GM18858 (cell line): Measurements from ENCODE around the gene TTC28.

Source experiments
- ATAC-seq: cut with Tn5 transposase; IDR thresholded peaks from one replicate; pipeline ENCODE4 v1.9.1; 2021; ENCODE audit not compliant: unreplicated experiment

Gene TTC28

GRCh38 chr22:28013611-28014010 is 666.0 kb downstream of the TTC28 start:
- ATAC-seq, result no peak

GRCh38 chr22:28012832-28013460 is 666.7 kb downstream of the TTC28 start:
- ATAC-seq, result no peak

GRCh38 chr22:28009272-28009827 is 670.3 kb downstream of the TTC28 start:
- no peak for ATAC-seq

DNA sequence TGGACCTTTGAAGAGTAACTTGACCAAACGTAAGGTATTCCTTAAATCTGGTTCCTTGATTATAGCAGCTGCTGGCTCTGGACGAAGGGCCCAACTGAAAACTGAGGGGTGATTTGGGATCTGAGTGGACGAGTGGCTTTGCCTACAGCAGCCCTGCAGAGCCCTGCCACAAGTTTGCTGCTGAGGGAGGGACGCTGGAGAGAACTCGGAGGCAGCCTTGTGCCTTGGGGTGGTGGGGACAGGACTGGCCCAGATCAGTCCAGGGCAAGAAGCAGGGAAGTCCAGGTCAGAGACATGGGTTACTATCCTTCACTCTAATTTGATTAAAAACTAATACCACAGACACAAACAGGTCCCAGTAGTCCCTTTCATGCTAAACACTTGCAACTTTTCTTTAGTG is 671.0 kb downstream of the TTC28 start:
- ATAC-seq, result no peak

DNA sequence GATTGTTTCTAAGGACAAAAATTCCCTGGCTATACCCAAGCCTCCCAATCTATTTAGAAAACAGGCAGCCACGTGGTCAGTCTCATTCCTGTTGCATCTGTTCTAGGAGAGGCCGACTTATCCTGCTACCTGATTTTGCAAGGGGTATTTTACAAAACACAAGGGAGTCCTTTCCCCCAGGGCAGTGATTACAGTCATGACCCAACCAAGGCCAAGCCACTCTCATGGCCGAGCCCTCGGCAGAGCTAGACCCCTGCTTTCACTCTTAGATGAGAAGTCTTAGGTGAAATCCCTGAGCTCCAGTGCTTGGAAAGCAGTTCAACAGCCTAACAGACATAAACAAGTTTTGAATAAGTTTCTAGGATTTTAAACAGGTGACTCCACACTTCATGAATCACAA is 671.6 kb downstream of the TTC28 start:
- no peak for ATAC-seq

DNA sequence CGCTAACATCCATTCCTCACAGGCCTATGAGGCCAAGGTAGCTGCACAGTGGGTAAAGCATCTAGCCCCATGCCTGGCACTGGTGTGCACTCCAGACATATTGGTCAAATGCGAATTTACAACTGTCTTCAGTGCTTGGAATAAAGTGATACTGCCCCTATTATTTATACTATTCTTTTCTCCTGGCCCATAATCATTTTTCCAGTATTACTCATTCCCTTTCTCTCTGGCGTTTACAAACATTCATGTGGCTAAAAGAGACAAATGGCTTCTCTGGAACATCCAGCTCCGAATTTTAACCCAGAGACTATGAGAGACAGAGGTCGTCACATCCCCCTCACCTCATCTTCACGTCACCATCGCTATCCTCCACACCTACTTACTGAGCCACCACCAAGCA is 673.4 kb downstream of the TTC28 start:
- no peak for ATAC-seq

DNA sequence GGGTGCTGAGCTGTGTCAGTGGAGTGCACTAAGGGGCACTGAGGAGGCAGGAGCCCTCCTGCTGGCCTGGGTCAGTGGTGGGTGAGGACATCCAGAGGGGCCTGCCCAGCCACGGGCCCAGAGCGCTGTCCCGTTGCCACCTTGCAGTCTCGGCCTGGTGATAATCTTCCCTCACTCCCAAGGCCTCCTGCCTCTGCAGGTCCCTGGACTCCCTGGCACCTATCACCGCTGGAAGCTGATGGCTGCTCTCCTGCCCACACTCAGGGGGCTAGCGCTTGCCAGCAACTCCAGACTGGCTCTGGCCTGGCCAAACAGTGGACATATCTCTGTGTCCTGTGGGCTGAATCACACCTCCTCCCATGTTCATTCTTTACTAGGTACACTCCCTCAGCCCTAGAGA is 674.1 kb downstream of the TTC28 start:
- no peak for ATAC-seq

DNA sequence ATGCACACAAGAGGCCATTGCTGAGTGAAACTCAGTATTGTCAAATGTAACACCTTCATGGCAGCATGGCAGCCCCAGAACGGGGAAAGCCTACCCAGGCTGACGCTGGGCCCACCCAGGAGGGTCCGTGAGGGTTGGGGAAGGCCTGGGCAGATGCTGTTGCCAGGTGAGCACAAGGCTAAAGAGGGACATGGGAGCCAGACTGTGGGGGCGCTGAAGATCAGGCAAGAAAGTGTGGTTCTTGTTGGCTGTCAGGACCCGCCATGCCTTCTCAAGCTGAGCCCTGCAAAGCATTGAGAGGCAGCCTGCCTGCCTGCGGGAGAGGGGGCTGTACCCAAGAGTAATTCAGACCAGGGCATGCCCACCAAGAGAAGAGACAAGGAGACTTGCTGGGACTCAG is 675.6 kb downstream of the TTC28 start:
- no peak for ATAC-seq

- ATAC-seq, result no peak
Measured at GRCh38 chr22:28002863-28003565, 676.6 kb downstream of the TTC28 start.

- ATAC-seq, result no peak
Measured at GRCh38 chr22:28002181-28002700, 677.4 kb downstream of the TTC28 start.

GRCh38 chr22:28001171-28001835 is 678.3 kb downstream of the TTC28 start:
- no peak for ATAC-seq

DNA sequence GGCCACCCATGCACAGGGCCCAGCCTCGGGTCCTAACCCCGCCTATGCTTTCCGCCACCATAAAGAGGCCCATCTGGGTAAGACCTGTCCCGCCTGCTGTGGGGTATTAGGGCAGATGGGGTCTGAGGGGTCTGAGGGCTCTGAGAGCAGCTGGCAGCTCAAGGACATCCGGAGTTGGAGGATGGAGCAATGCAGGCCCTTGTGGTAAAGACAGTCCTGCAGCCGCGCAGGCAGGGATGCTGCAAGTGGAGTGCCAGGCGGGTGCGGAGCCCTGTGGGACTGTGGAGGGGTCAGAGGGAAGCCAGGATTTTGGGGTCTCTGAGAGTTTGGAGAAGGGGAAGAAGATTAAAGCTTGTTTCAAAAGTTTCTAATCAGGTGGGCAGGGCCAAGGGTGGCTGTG is 679.3 kb downstream of the TTC28 start:
- no peak for ATAC-seq

DNA sequence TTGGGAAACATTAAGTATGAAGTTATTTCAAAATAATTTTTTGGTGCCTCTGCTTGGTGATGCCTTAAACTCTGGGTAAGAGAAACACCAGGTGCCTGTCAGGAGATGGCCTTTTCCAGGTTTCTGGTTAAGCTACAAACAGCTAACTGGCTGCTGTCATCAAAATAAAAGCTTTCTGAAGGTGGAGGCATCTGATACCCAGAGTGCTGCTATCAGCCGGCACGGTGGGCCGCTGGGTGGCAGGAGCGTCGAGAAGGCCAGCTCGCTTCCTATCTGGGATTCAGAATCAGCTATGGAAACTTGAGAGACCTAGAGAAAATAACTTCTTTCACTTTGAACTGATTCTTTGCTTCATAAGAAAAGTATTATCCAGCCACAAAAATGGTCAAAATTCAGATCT is 679.8 kb downstream of the TTC28 start:
- no peak for ATAC-seq

- ATAC-seq, result no peak
Measured at GRCh38 chr22:27998511-27999410, 680.9 kb downstream of the TTC28 start.

DNA sequence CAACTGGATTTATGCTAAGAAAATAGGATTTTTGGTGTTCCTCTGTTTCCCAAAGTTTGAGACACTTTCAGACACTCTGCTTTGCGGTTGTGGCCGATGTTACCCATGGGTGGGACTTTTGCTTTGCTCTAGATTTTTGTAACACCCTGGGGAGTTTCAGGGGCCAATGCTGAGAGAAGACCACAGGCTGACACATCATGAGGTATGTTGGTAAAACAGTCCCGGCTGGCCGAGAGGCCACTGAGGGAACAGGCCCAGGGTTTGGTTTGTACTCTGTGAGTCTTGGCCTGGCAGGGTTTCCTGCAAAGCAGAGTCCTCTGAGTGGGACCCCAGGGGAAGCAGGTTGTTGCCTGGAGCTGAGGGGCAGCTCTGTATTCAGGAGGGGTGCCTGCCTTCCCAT is 682.1 kb downstream of the TTC28 start:
- ATAC-seq, result no peak

- ATAC-seq, result no peak
Measured at GRCh38 chr22:27996981-27997380, 682.7 kb downstream of the TTC28 start.

DNA sequence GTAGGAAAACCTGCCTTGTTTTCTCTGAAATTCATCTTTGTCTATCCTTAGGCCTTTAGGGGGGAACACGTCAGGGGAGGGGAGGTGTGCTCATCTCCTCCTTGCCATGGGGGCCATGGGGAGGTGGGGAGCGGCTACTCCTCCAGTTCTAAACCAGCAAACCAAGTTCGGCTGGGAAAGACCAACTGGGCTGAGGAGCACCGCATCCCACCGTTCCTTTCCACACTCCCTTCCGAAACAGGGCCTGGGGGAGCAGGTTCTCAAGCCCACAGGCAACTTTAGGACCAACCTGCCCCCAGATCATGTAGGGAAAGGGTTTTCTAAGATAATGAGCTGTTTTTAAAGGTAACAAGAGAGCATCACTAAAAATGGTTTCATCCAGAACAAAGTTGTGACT is 683.1 kb downstream of the TTC28 start:
- ATAC-seq, result no peak

- ATAC-seq, result no peak
Measured at GRCh38 chr22:27995801-27996528, 683.7 kb downstream of the TTC28 start.

GRCh38 chr22:27994481-27995331 is 684.9 kb downstream of the TTC28 start:
- ATAC-seq, result no peak
